GM21786 (cell line): ENCODE results near the gene USP48.
A peak's percentile ranks its signal among the peaks of the same experiment; 100 is the strongest.
"Not testable (repeated sequence)": the region's sequence is repeated elsewhere in the genome, so short reads cannot be mapped to it uniquely, and the experiment has no call there.

Experiments
- ATAC-seq: cut with Tn5 transposase; IDR thresholded peaks from one replicate; pipeline ENCODE4 v1.9.1; 2021; ENCODE audit not compliant: unreplicated experiment

The USP48 gene

GRCh38 chr1:21816602-21817302 lies 33.8 kb upstream of the USP48 start:
- ATAC-seq: no peak

- no peak for ATAC-seq
Observed at GRCh38 chr1:21815724-21816321, 32.9 kb upstream of the USP48 start.

- no peak for ATAC-seq
Observed at GRCh38 chr1:21814981-21815582, 32.1 kb upstream of the USP48 start.

GRCh38 chr1:21814241-21814918 lies 31.4 kb upstream of the USP48 start:
- ATAC-seq: no peak

GRCh38 chr1:21813542-21813941 lies 30.6 kb upstream of the USP48 start:
- ATAC-seq: no peak

GRCh38 chr1:21811875-21812305 lies 28.9 kb upstream of the USP48 start, which contains the start of gene LDLRAD2:
Gene LDLRAD2, plus strand, starts transcription at chr1:21812265. Its CDS starts 187 bp downstream, at chr1:21812452.
- ATAC-seq: no peak

- ATAC-seq: no peak
Observed at GRCh38 chr1:21804536-21804935, 21.6 kb upstream of the USP48 start.

- no peak for ATAC-seq
Observed at GRCh38 chr1:21801100-21801499, 18.2 kb upstream of the USP48 start.

- ATAC-seq: no peak
Observed at GRCh38 chr1:21799730-21800129, 16.8 kb upstream of the USP48 start.

GRCh38 chr1:21795075-21795474 lies 12.1 kb upstream of the USP48 start:
- ATAC-seq: no peak

- ATAC-seq: no peak
Observed at GRCh38 chr1:21794656-21795055, 11.7 kb upstream of the USP48 start.

GRCh38 chr1:21793104-21793503 lies 10.2 kb upstream of the USP48 start:
- ATAC-seq: no peak

- no peak for ATAC-seq
Observed at GRCh38 chr1:21786640-21787039, 3.7 kb upstream of the USP48 start.

- not testable (repeated sequence) for ATAC-seq
Observed at GRCh38 chr1:21785764-21786163, 2.8 kb upstream of the USP48 start.

GRCh38 chr1:21783679-21784603 lies 992 bp upstream of the USP48 start:
- no peak for ATAC-seq

- peak; percentile 19 for ATAC-seq
Observed at GRCh38 chr1:21782349-21782867, 541 bp downstream of the USP48 start.

GRCh38 chr1:21781815-21782348 lies 1.1 kb downstream of the USP48 start:
- ATAC-seq: no peak

GRCh38 chr1:21779613-21780521 lies 3.1 kb downstream of the USP48 start:
- ATAC-seq: peak; percentile 29

- no peak for ATAC-seq
Observed at GRCh38 chr1:21778405-21778727, 4.6 kb downstream of the USP48 start.
